HG02970 (cell line): ENCODE data around the gene PUS1.

Experiments used
- ATAC-seq: cut with Tn5 transposase; IDR thresholded peaks from one replicate; pipeline ENCODE4 v1.9.1; 2021; ENCODE audit warnings: mild to moderate bottlenecking, moderate library complexity, moderate number of reproducible peaks; ENCODE audit not compliant: unreplicated experiment, low FRiP score

PUS1 gene

GRCh38 chr12:131988054-131988796 lies 59.1 kb downstream of the PUS1 start:
- ATAC-seq, result no peak

GRCh38 chr12:131989021-131989420 lies 59.9 kb downstream of the PUS1 start:
- ATAC-seq, result no peak

DNA sequence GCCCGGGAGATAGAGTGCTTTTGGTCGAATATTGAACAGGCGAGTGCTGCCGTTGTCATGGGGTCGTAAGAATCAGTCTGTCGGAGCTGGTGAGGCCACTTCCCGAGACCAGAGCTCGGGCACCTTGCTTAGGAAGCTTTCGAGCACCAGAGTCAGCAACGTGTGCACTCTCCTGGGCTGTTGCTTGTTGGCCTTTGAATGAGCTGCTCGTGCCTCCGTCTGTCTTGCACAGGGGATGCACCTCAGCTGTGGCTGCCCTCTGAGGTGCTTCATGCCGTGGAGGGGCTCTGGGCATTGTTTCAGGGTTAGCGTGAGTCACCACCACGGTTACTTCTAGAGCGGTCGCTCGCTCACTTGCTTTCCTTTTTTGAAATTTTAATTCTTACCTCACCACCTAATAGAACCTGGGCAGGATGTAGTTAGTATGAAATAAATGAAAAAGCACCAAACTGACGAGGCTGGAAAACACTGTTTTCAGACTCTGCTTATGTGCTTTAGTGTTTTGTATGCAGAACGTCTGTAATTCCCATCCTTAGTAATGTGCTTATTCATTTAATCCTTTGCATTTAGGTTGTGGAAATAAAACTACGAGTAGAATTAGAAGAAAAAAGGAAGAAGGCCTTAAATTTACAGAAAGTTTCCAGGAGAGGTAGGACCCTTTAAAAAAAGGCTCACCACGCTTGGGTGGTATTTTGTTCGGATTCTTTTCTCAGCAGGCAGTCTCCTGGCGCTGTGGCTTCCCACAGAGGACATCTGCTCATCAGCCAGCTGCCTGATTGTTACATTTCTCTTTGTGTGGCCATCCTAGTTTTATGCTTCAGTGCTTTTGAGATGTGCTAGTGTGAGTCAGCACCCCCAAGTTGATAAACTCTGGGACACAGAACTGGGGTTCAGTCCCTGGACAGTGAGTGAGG lies 61.2 kb downstream of the PUS1 start:
- no peak for ATAC-seq

GRCh38 chr12:131990980-131991305 lies 61.9 kb downstream of the PUS1 start:
- no peak for ATAC-seq

DNA sequence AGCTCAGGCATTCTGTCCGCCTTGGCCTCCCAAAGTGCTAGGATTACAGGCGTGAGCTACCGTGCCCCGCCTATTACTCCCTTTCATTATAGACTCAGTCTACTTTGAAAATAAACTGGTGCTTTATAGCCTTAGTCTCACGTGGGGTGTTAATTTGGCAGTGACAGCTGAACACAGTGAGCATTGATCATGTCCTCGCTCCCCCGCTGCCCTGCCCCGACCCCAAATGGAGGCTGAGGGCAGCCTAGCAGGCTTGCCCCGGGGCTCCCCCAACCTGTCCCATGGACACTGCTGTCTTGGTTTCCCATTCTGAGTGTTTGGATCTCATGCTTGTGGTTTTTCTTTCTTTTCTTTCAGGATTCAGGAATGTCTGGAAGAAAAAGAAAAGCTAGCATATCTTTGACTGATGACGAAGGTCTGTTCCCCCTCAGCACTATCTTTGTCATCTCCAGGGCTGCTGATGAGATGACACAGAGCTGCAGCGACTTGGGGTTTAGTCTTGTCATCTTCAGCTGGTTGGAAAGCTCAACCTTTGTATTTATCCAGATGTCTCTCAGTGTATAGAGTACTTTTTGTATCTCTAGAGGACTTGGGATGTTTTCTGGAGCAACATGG lies 62.8 kb downstream of the PUS1 start:
- no peak for ATAC-seq

- no peak for ATAC-seq
Observed at GRCh38 chr12:131994589-131994988, 65.5 kb downstream of the PUS1 start.
